Measurements from ENCODE around the gene RIC3. TPM values are rescaled to one million over a fixed set of nuclear protein-coding genes. Genes with fewer than 3 reads are reported as not detected.

RIC3 gene
- total RNA-seq, 1 experiment from 2014 or later: not detected

GRCh38 chr11:8095371-8095770 lies 73.5 kb downstream of the RIC3 start:
- in situ Hi-C loops (cut with HindIII; ENCODE audit: low pct_unique_long_range_greater_than_20kb, low sequenced_read_pairs): no loop called here
- no peak for DNase-seq (ENCODE audit: low read depth)

GRCh38 chr11:8094656-8095055 lies 74.2 kb downstream of the RIC3 start:
- in situ Hi-C loops (cut with HindIII; ENCODE audit: low pct_unique_long_range_greater_than_20kb, low sequenced_read_pairs): no loop called here
- DNase-seq (ENCODE audit: low read depth): no peak

- no peak for DNase-seq (ENCODE audit: low read depth)
- in situ Hi-C loops (cut with HindIII; ENCODE audit: low pct_unique_long_range_greater_than_20kb, low sequenced_read_pairs): no loop called here
These were observed 74.8 kb downstream of the RIC3 start for GRCh38 chr11:8093931-8094575.

GRCh38 chr11:8092587-8093424 lies 76.0 kb downstream of the RIC3 start:
- peak; percentile 39 for DNase-seq (ENCODE audit: low read depth)

GRCh38 chr11:8091721-8092120 lies 77.1 kb downstream of the RIC3 start:
- in situ Hi-C loops (cut with HindIII; ENCODE audit: low pct_unique_long_range_greater_than_20kb, low sequenced_read_pairs): no loop called here
- DNase-seq (ENCODE audit: low read depth): no peak

More at GRCh38 chr11:8092587-8093424, 76.0 kb downstream of the RIC3 start:
- in situ Hi-C loops (cut with HindIII; ENCODE audit: low pct_unique_long_range_greater_than_20kb, low sequenced_read_pairs): no loop called here

- in situ Hi-C loops (cut with HindIII; ENCODE audit: low pct_unique_long_range_greater_than_20kb, low sequenced_read_pairs): no loop called here
- no peak for DNase-seq (ENCODE audit: low read depth)
These were observed 78.1 kb downstream of the RIC3 start for GRCh38 chr11:8090756-8091155.

GRCh38 chr11:8089791-8090510 lies 78.9 kb downstream of the RIC3 start:
- in situ Hi-C loops (cut with HindIII; ENCODE audit: low pct_unique_long_range_greater_than_20kb, low sequenced_read_pairs): no loop called here
- DNase-seq (ENCODE audit: low read depth): no peak

- in situ Hi-C loops (cut with HindIII; ENCODE audit: low pct_unique_long_range_greater_than_20kb, low sequenced_read_pairs): no loop called here
- DNase-seq (ENCODE audit: low read depth): no peak
These were observed 81.1 kb downstream of the RIC3 start for GRCh38 chr11:8087756-8088155.

- in situ Hi-C loops (cut with HindIII; ENCODE audit: low pct_unique_long_range_greater_than_20kb, low sequenced_read_pairs): no loop called here
- DNase-seq (ENCODE audit: low read depth): no peak
These were observed 81.6 kb downstream of the RIC3 start for GRCh38 chr11:8087185-8087584.

GRCh38 chr11:8086571-8086970 lies 82.3 kb downstream of the RIC3 start:
- in situ Hi-C loops (cut with HindIII; ENCODE audit: low pct_unique_long_range_greater_than_20kb, low sequenced_read_pairs): no loop called here
- no peak for DNase-seq (ENCODE audit: low read depth)

- in situ Hi-C loops (cut with HindIII; ENCODE audit: low pct_unique_long_range_greater_than_20kb, low sequenced_read_pairs): no loop called here
- DNase-seq (ENCODE audit: low read depth): peak; percentile 36
These were observed 82.8 kb downstream of the RIC3 start for GRCh38 chr11:8086001-8086479.

GRCh38 chr11:8085011-8085645 lies 83.7 kb downstream of the RIC3 start:
- DNase-seq (ENCODE audit: low read depth): no peak
- in situ Hi-C loops (cut with HindIII; ENCODE audit: low pct_unique_long_range_greater_than_20kb, low sequenced_read_pairs): no loop called here

- no peak for DNase-seq (ENCODE audit: low read depth)
- in situ Hi-C loops (cut with HindIII; ENCODE audit: low pct_unique_long_range_greater_than_20kb, low sequenced_read_pairs): no loop called here
These were observed 84.5 kb downstream of the RIC3 start for GRCh38 chr11:8084352-8084751.

- no peak for DNase-seq (ENCODE audit: low read depth)
These were observed 84.9 kb downstream of the RIC3 start for GRCh38 chr11:8083871-8084281.

GRCh38 chr11:8083088-8083395 lies 85.8 kb downstream of the RIC3 start:
- in situ Hi-C loops (cut with HindIII; ENCODE audit: low pct_unique_long_range_greater_than_20kb, low sequenced_read_pairs): no loop called here
- no peak for DNase-seq (ENCODE audit: low read depth)

More at GRCh38 chr11:8083871-8084281, 84.9 kb downstream of the RIC3 start:
- in situ Hi-C loops (cut with HindIII; ENCODE audit: low pct_unique_long_range_greater_than_20kb, low sequenced_read_pairs): no loop called here

- DNase-seq (ENCODE audit: low read depth): no peak
- in situ Hi-C loops (cut with HindIII; ENCODE audit: low pct_unique_long_range_greater_than_20kb, low sequenced_read_pairs): no loop called here
These were observed 86.3 kb downstream of the RIC3 start for GRCh38 chr11:8082391-8083087.

GRCh38 chr11:8081591-8082250 lies 87.1 kb downstream of the RIC3 start:
- DNase-seq (ENCODE audit: low read depth): no peak

More at GRCh38 chr11:8081591-8082250, 87.1 kb downstream of the RIC3 start:
- in situ Hi-C loops (cut with HindIII; ENCODE audit: low pct_unique_long_range_greater_than_20kb, low sequenced_read_pairs): no loop called here

Measured in Caki2 (cell line).